GM19351 (cell line): ENCODE results near the gene POLR3GL.
"Not testable (repeated sequence)": the region's sequence is repeated elsewhere in the genome, so short reads cannot be mapped to it uniquely, and the experiment has no call there.

Source experiments
- ATAC-seq: cut with Tn5 transposase; IDR thresholded peaks from one replicate; pipeline ENCODE4 v1.9.1; 2021; ENCODE audit warnings: mild to moderate bottlenecking, moderate library complexity; ENCODE audit not compliant: unreplicated experiment

Gene POLR3GL

DNA sequence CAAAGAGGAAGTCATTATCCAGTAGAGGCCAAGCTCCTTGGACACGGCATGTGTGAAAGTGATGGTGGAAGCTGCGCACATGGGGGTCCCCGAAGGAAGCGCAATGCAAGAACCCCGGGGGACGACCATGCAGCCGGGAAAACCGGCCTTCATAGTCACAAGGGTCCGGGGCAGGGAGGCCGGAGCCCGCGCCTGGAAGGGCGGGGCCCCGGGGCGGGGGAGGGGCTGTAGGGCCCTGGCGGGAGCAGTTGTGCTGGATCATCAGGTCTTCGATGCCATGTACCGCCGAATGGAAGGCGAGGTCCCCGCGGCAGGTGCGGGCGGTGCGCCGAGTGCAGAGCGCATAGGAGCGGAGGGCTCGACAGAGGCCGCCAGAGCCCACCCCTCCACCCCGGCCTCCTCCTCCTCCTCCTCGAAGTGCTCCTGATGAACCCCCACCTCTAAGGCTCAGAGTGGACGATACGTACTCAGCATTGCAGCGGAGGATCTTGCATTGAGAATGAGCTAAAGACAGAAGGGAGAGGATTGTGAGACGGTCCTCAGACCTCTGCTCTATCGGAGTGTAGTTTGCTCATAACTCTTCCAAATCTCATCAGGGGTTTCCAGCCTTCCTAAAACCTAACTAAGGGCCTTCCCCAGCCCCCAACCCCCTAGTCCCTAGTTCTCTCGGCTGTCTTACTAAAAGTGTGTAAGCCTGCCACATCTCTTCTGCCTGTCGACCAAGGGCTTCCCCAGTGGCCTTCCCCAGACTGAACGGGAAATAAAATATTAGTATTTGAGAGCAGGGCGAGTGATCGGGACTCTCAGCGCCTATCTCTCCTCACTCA lies 55.0 kb downstream of the POLR3GL start:
- no peak for ATAC-seq

DNA sequence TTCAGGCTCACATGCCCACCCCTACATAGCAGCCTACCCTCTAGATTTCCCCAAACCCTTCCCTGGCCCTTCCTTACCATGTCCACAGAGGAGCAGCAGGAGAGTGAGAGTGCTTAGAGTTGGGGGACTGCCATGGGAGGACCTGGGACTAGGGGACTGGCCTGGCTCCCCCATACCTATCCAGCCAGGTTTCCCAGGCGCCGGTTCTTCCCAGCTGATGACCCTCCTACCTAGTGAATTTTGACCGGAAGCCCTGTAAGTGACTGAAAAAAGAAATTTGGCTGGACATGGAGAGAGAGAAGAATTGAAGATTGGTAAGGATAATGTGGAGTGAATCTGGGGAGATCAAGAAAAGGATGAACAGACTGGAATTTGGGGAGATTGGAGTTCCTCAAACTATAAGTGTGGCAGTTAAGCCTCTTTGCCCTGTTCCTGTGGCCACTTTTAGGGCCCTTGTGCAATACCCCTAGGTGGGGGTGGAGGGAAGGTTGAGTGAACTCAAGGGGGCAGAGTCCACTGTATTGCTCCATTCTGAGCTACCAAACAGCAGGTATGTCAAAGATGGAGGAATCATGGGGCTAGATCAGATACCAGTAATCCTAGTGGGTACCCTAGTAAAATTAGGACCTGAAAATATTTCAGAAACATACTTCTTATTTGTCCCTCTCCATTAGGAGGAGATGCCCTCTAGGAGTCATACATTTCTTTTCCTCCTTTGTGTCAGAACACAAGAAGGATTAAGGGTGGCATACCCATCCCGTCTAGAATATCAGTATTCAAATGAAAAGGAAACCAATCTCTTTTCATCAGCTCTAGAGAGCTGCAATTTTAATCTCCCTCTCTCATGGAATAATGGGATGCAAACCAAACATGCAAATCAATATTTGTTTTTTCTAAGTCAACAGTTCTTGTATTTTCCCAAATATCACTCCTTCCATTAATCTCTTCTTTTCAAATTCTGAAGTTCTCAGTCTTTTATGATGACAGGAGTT lies 55.9 kb downstream of the POLR3GL start:
- ATAC-seq = no peak

DNA sequence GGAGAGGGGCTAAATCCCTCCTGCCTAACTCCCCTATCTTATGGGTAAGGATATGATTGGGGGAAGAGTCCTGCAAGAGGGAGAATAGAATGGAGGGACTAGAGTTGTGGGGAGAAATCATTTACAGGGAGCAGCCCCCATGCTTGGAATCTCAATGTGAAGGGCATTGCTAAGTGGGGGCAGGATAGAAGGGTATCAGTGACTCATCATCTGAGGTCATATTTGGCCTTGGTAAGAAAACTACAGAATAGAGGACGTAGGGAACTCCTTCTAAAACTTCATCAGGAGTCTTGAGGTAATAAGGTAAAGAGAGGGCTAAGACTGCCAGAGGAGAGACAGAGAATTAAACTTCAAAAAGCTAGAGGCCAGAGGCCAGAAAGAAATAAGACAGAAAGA lies 56.6 kb downstream of the POLR3GL start:
- no peak for ATAC-seq

DNA sequence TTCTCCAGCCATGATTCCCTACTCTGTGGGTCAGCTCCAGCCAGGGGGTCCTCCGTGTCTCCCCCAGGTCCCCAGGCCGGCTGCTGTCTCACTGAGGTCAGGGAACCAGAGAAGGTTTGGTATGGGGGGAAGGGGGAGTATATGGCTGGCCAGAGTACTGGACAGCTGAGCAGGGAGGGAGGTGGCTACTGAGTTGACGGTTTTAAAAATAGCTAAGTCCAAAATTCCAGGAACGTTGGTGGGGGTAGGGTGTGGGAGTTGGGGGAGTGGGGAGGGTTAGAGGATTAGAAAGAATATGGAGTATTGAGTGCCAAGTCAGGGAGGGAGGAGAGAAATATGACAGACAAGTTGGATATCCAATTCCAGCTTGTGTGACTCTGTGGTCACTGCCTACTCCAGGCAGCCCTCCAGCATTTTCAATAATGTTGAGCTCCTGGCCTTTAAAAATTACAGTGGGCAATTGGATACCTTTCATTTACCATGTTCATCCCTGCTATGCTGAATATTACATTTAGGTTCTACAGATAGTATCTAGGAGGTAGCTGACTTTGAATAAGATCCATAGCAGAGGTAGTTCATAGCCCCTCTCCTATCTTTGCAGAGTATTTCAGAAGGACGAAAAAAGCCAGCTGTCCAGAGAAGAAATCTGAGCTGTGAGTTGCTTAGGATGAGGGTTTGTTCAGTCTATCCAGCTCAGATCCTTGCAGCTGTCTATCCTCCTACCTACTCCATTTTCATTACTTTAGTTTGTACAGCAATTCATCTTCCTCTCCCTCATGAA lies 57.3 kb downstream of the POLR3GL start, which contains the start of gene HJV:
Gene HJV, minus strand, starts transcription at position 114 of the 781 bp plus-strand sequence. CDS start 1,504 bp downstream, outside the sequence.
- no peak for ATAC-seq

DNA sequence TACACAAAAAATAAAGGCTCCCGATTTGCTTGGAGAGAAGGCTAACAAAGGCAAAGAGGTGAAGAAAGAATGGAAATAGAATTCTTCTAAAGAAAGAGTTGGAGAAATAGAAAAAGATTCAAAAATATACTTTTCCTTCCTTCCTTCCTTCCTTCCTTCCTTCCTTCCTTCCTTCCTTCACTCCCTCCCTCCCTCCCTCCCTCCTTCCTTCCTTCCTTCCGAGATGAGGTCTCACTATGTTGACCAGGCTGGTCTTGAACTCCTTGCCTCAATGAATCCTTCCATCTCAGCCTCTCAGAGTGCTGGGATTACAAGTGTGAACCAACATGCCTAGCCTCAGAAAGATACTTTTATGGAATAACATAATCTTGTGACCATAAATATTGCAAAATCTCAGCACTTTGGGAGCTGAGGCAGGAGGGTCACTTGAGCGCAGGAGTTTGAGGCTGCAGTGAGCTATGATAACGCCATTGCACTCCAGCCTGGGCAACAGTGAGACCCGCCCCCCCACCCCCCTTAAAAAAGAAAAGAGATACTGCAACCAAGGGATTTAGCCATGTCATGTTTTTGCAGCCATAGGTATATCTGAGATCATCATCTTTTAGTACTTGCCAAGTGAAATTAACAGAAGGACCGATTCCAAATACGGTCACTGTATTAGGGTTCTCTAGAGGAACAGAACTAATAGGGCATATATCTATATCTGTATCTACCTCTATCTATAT lies 58.1 kb downstream of the POLR3GL start:
- no peak for ATAC-seq

DNA sequence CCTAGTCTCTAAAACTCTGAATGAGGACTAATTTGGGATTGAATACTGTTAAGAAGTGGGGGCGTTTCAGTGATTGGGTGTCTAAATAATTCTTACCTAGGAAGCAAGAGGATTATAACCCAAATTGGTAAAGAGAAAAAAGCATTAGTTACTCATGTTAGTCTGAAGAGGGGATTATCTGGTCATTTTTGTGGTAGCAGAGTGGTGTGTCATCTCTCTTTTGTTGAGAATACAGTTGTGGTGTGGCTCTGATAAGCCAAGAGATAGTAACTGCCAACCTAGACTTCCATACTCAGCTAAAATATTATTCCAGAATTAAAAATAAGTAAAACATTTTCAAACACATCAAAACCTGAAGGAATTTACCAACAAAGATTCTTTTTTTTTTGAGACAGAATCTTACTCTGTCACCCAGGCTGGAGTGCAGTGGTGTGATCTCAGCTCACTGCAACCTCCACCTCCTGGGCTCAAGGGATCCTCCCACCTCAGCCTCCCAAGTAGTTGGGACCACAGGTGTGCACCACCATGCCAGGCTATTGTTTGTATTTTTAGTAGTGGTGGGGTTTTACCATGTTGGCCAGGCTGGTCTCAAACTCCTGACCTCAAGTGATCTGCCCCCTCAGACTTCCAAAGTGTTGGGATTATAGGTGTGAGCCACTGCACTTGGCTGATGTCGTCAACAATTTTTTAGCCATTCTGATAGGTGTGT lies 61.5 kb downstream of the POLR3GL start:
- ATAC-seq = not testable (repeated sequence)

DNA sequence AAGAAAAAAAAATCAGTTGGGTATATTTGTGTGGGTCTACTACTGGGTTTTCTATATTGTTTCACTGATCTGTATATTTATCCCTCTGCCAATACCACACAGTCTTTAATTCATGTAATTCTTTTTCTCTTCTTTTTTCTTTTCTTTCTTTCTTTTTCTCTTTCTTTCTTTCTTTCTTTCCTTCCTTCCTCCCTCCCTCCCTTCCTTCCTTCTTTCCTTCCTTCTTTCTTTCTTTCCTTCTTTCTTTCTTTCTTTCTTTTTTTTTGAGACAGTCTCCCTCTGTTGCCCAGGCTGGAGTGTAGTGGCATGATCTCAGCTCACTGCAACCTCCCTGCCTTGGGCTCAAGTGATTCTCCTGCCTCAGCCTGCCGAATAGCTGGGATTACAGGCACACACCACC lies 62.2 kb downstream of the POLR3GL start:
- not testable (repeated sequence) for ATAC-seq
